ENCODE measurements around the gene MTF2.

DNA sequence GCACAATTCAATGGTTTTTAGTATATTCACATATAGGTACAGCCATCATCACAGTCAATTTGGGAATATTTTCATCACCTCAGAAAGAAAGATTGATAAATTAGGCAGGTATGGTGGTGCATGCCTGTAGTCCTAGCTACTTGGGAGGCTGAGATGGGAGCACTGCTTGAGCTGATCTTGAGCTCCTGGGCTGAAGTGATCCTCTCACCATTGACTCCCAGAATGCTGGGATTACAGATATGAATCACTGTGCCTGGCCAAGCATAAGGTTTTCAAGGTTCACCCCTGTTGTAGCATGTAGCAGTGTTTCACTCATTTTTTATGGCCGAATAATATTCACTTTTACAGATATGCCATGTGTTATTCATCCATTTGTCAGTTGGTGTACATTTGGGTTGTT is 44.7 kb upstream of the MTF2 start:
- TF ChIP-seq, protein P1, sequence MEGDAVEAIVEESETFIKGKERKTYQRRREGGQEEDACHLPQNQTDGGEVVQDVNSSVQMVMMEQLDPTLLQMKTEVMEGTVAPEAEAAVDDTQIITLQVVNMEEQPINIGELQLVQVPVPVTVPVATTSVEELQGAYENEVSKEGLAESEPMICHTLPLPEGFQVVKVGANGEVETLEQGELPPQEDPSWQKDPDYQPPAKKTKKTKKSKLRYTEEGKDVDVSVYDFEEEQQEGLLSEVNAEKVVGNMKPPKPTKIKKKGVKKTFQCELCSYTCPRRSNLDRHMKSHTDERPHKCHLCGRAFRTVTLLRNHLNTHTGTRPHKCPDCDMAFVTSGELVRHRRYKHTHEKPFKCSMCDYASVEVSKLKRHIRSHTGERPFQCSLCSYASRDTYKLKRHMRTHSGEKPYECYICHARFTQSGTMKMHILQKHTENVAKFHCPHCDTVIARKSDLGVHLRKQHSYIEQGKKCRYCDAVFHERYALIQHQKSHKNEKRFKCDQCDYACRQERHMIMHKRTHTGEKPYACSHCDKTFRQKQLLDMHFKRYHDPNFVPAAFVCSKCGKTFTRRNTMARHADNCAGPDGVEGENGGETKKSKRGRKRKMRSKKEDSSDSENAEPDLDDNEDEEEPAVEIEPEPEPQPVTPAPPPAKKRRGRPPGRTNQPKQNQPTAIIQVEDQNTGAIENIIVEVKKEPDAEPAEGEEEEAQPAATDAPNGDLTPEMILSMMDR (IDR thresholded peaks at IDR 0.05 in 8 of 11, conservative IDR thresholded peaks at IDR 0.05 in 3 of 11) = no peak
- TF ChIP-seq POLR2A (IDR thresholded peaks at IDR 0.05) = no peak
